ENCODE results near the gene MADD.
A peak's percentile ranks its signal among the peaks of the same experiment; 100 is the strongest.

MADD gene

DNA sequence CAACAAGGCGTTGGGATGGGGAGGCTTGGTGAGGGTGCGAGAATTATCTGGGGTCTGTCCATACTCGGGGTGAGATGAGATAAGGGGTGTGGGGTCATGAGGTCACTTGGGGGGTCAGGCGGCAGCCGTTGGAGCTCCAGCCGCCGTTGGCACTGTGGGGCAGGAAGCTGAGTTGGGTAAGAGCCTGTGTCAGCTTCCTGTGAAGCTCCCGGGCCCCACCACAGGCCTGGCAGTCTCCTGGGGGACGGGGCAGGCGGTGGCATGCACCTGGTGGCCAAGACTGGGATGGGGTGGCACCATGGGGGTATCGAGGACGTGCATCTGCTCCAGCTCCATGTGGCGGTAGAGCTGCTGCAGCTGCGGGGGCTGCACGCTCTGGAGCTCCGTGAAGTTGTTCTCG, 89.7 kb downstream of the MADD start:
- H3K36me3 ChIP-seq (ENCODE audit: control insufficient read depth, insufficient read depth, low read length), result no peaks in the 10 kb centered on the region
- no peak overlapping the region for H3K4me3 ChIP-seq (ENCODE audit: low read length)
- peaks cover 7% of the 10 kb centered on the region for H3K4me1 ChIP-seq (ENCODE audit: control insufficient read depth, insufficient read depth, low read length)

DNA sequence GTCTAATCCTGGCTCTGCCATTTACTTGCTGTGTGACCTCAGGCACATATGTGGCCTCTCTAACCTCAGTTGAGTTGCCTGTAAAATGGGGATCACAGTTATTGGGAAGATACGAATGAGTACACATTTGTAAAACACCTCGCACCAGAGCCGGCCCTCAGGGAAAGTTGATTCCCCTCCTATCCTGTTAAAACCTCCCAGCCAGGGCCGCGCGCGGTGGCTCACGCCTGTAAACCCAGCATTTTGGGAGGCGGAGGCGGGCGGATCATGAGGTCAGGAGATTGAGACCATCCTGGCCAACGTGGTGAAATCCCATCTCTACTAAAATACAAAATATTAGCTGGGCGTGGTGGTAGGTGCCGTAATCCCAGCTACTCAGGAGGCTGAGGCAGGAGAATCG, 90.4 kb downstream of the MADD start:
- H3K4me1 ChIP-seq (ENCODE audit: control insufficient read depth, insufficient read depth, low read length), result peaks cover 3% of the 10 kb centered on the region
- H3K9me3 ChIP-seq (ENCODE audit: control insufficient read depth, low read length), result no peaks in the 10 kb centered on the region
- H3K27me3 ChIP-seq (ENCODE audit: control insufficient read depth, insufficient read depth, low read length), result no peaks in the 10 kb centered on the region
- H3K36me3 ChIP-seq (ENCODE audit: control insufficient read depth, insufficient read depth, low read length), result no peaks in the 10 kb centered on the region
- H3K4me3 ChIP-seq (ENCODE audit: low read length), result no peak overlapping the region
- no peak overlapping the region for H3K9ac ChIP-seq (ENCODE audit: low read length)

More for the DNA sequence above, 89.7 kb downstream of the MADD start:
- H3K9me3 ChIP-seq (ENCODE audit: control insufficient read depth, low read length), result no peaks in the 10 kb centered on the region
- no peaks in the 10 kb centered on the region for H3K27me3 ChIP-seq (ENCODE audit: control insufficient read depth, insufficient read depth, low read length)
- no peak overlapping the region for H3K9ac ChIP-seq (ENCODE audit: low read length)

DNA sequence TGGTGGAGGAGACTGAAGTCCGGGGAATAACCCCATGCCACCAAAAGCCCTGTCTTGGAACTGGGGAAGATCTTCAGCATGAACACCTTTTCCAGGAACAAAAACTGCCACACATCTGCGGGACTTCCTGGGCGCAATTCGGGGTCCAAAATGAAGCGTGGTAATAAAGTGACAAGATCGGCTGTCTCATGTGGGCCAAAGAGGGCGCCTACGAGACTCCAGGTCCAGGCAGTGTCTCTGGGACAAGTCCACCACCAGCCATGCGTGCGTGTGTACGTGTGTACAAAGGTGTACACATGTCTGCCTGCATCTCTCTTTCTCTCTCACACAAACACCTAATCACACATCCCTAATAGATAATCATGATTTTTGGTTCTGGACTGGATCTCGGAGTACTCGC, 91.5 kb downstream of the MADD start:
- Histone ChIP-seq H3K27me3 (ENCODE audit: control insufficient read depth, insufficient read depth, low read length) (no peaks in the 10 kb centered on the region), H3K9ac (ENCODE audit: low read length) (no peak overlapping the region), H3K36me3 (ENCODE audit: control insufficient read depth, insufficient read depth, low read length) (no peaks in the 10 kb centered on the region), H3K4me1 (ENCODE audit: control insufficient read depth, insufficient read depth, low read length) (no peaks in the 10 kb centered on the region), H3K4me3 (ENCODE audit: low read length) (no peak overlapping the region), H3K9me3 (ENCODE audit: control insufficient read depth, low read length) (no peaks in the 10 kb centered on the region)

DNA sequence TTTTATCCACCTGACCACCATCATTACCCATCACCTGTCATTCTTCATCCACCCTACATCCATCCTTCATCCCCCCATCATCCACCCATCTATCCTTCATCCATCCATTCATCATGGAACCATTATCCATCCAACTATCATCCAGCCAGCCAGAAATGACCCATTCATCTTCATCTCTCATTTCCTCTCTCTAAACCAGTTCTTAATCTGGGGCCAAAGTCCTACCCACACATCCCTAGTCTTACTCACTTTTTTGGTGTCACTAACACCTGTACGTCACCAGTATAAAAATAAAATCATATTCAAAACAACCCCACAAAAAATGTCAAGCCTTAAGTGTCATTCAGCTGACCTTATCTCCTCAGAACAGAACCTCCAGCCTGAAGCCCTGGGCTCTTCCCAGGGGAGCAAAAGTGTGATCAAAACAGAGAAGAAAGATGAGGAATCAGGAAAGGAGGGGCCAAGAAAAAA, 96.1 kb downstream of the MADD start:
- H3K4me3 ChIP-seq (ENCODE audit: low read length), result no peak overlapping the region
- H3K9me3 ChIP-seq (ENCODE audit: control insufficient read depth, low read length), result no peaks in the 10 kb centered on the region
- no peaks in the 10 kb centered on the region for H3K36me3 ChIP-seq (ENCODE audit: control insufficient read depth, insufficient read depth, low read length)
- no peaks in the 10 kb centered on the region for H3K4me1 ChIP-seq (ENCODE audit: control insufficient read depth, insufficient read depth, low read length)
- no peaks in the 10 kb centered on the region for H3K27me3 ChIP-seq (ENCODE audit: control insufficient read depth, insufficient read depth, low read length)
- H3K9ac ChIP-seq (ENCODE audit: low read length), result no peak overlapping the region

- H3K36me3 ChIP-seq (ENCODE audit: control insufficient read depth, insufficient read depth, low read length), result no peaks in the 10 kb centered on the region
- no peak overlapping the region for H3K4me3 ChIP-seq (ENCODE audit: low read length)
- no peak overlapping the region for H3K9ac ChIP-seq (ENCODE audit: low read length)
- H3K9me3 ChIP-seq (ENCODE audit: control insufficient read depth, low read length), result no peaks in the 10 kb centered on the region
- H3K27me3 ChIP-seq (ENCODE audit: control insufficient read depth, insufficient read depth, low read length), result no peaks in the 10 kb centered on the region
- no peaks in the 10 kb centered on the region for H3K4me1 ChIP-seq (ENCODE audit: control insufficient read depth, insufficient read depth, low read length)
Observed at GRCh38 chr11:47369676-47370075, 99.7 kb downstream of the MADD start.

GRCh38 chr11:47372422-47372821, 102.5 kb downstream of the MADD start:
- H3K36me3 ChIP-seq (ENCODE audit: control insufficient read depth, insufficient read depth, low read length), result no peaks in the 10 kb centered on the region
- H3K9me3 ChIP-seq (ENCODE audit: control insufficient read depth, low read length), result no peaks in the 10 kb centered on the region
- no peak overlapping the region for H3K4me3 ChIP-seq (ENCODE audit: low read length)
- H3K9ac ChIP-seq (ENCODE audit: low read length), result no peak overlapping the region
- H3K4me1 ChIP-seq (ENCODE audit: control insufficient read depth, insufficient read depth, low read length), result no peaks in the 10 kb centered on the region
- H3K27me3 ChIP-seq (ENCODE audit: control insufficient read depth, insufficient read depth, low read length), result no peaks in the 10 kb centered on the region

DNA sequence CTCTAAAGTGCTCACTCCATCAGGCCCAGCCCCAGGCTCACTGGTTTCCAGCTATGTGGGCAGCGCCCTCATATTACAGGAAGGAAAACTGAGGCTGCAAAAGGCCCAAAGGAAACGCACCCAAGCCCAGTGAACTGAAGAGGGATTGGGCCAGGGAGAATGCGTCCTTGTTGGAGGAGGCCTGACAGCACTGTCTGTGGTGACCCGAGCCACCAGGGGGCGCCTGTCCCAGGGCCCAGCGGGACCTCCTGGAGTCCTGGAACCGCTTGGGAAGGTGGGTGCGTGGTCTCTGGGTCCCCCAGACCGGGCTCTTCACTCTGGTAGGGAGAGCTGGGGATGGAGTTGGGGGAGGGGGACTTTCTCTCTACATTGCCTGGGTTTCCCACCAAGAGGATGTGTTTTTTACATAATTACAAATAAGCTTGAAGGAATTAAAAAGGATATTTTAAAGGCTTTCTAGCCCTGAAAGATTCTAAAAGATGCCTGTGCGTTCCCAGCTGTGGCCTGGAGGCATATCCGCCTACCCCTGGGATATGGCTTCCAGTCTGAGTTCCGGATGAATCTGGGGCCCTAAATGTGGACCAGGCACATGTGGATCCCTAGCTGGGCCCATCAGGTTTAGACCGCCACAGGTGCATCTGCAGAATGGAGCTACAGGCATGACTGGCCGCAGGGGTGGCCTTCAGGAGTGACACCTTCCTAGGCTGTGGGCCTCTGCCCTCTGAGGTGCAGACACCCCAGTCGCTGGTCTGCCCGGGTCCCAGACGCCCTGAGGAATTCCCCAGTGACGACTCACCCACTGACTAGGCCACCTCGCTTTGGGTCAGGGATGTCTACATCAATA, 104.2 kb downstream of the MADD start:
- Histone ChIP-seq H3K4me3 (ENCODE audit: low read length) (no peak overlapping the region), H3K9me3 (ENCODE audit: control insufficient read depth, low read length) (no peaks in the 10 kb centered on the region), H3K36me3 (ENCODE audit: control insufficient read depth, insufficient read depth, low read length) (no peaks in the 10 kb centered on the region), H3K9ac (ENCODE audit: low read length) (peak overlapping the region; percentile 17), H3K27me3 (ENCODE audit: control insufficient read depth, insufficient read depth, low read length) (no peaks in the 10 kb centered on the region), H3K4me1 (ENCODE audit: control insufficient read depth, insufficient read depth, low read length) (no peaks in the 10 kb centered on the region)

GRCh38 chr11:47374720-47375019, 104.7 kb downstream of the MADD start:
- Histone ChIP-seq H3K9ac (ENCODE audit: low read length) (no peak overlapping the region), H3K9me3 (ENCODE audit: control insufficient read depth, low read length) (no peaks in the 10 kb centered on the region), H3K4me3 (ENCODE audit: low read length) (no peak overlapping the region), H3K27me3 (ENCODE audit: control insufficient read depth, insufficient read depth, low read length) (no peaks in the 10 kb centered on the region), H3K36me3 (ENCODE audit: control insufficient read depth, insufficient read depth, low read length) (no peaks in the 10 kb centered on the region), H3K4me1 (ENCODE audit: control insufficient read depth, insufficient read depth, low read length) (no peaks in the 10 kb centered on the region)

- no peak overlapping the region for H3K9ac ChIP-seq (ENCODE audit: low read length)
- no peak overlapping the region for H3K4me3 ChIP-seq (ENCODE audit: low read length)
- no peaks in the 10 kb centered on the region for H3K4me1 ChIP-seq (ENCODE audit: control insufficient read depth, insufficient read depth, low read length)
Observed at GRCh38 chr11:47375020-47375419, 105.1 kb downstream of the MADD start.

GRCh38 chr11:47375546-47376085, 105.7 kb downstream of the MADD start:
- H3K4me1 ChIP-seq (ENCODE audit: control insufficient read depth, insufficient read depth, low read length), result no peaks in the 10 kb centered on the region
- H3K27me3 ChIP-seq (ENCODE audit: control insufficient read depth, insufficient read depth, low read length), result no peaks in the 10 kb centered on the region
- no peak overlapping the region for H3K9ac ChIP-seq (ENCODE audit: low read length)
- H3K36me3 ChIP-seq (ENCODE audit: control insufficient read depth, insufficient read depth, low read length), result no peaks in the 10 kb centered on the region
- H3K4me3 ChIP-seq (ENCODE audit: low read length), result no peak overlapping the region
- no peaks in the 10 kb centered on the region for H3K9me3 ChIP-seq (ENCODE audit: control insufficient read depth, low read length)

More at GRCh38 chr11:47375020-47375419, 105.1 kb downstream of the MADD start:
- Histone ChIP-seq H3K27me3 (ENCODE audit: control insufficient read depth, insufficient read depth, low read length) (no peaks in the 10 kb centered on the region), H3K36me3 (ENCODE audit: control insufficient read depth, insufficient read depth, low read length) (no peaks in the 10 kb centered on the region), H3K9me3 (ENCODE audit: control insufficient read depth, low read length) (no peaks in the 10 kb centered on the region)

- H3K9me3 ChIP-seq (ENCODE audit: control insufficient read depth, low read length), result no peaks in the 10 kb centered on the region
- H3K27me3 ChIP-seq (ENCODE audit: control insufficient read depth, insufficient read depth, low read length), result no peaks in the 10 kb centered on the region
- no peaks in the 10 kb centered on the region for H3K36me3 ChIP-seq (ENCODE audit: control insufficient read depth, insufficient read depth, low read length)
- no peak overlapping the region for H3K4me3 ChIP-seq (ENCODE audit: low read length)
- H3K9ac ChIP-seq (ENCODE audit: low read length), result no peak overlapping the region
- H3K4me1 ChIP-seq (ENCODE audit: control insufficient read depth, insufficient read depth, low read length), result no peaks in the 10 kb centered on the region
Observed at GRCh38 chr11:47376107-47376524, 106.2 kb downstream of the MADD start.

- Histone ChIP-seq H3K27me3 (ENCODE audit: control insufficient read depth, insufficient read depth, low read length) (no peaks in the 10 kb centered on the region), H3K9me3 (ENCODE audit: control insufficient read depth, low read length) (no peaks in the 10 kb centered on the region), H3K36me3 (ENCODE audit: control insufficient read depth, insufficient read depth, low read length) (no peaks in the 10 kb centered on the region), H3K9ac (ENCODE audit: low read length) (peak overlapping the region; percentile 53), H3K4me3 (ENCODE audit: low read length) (no peak overlapping the region), H3K4me1 (ENCODE audit: control insufficient read depth, insufficient read depth, low read length) (no peaks in the 10 kb centered on the region)
Observed at GRCh38 chr11:47376525-47377371, 106.8 kb downstream of the MADD start.

Measured in mucosa of stomach (tissue), 1 donor.